Ishikawa (cell line): ENCODE results near the gene L3MBTL1.

Experiments
- CEBPB ChIP-seq: IDR thresholded peaks from 2 replicates; pipeline ENCODE4 v1.6.1; 2012
- CREB1 ChIP-seq: IDR thresholded peaks from 2 replicates; pipeline ENCODE4 v1.6.1; 2012; ENCODE audit warnings: low read depth
- EGR1 ChIP-seq: IDR thresholded peaks from 2 replicates; pipeline ENCODE4 v1.6.1; 2012
- EP300 ChIP-seq: IDR thresholded peaks from 2 replicates; pipeline ENCODE4 v1.6.1; 2012; ENCODE audit warnings: borderline replicate concordance
- FOXM1 ChIP-seq: IDR thresholded peaks from 2 replicates; pipeline ENCODE4 v1.6.1; 2012; ENCODE audit warnings: low read depth, borderline replicate concordance
- MAX ChIP-seq: IDR thresholded peaks from 2 replicates; pipeline ENCODE4 v1.6.1; 2012
- NFIC ChIP-seq: IDR thresholded peaks from 2 replicates; pipeline ENCODE4 v1.6.1; 2012
- RAD21 ChIP-seq: IDR thresholded peaks from 2 replicates; pipeline ENCODE4 v1.6.1; 2012; ENCODE audit warnings: low read depth
- REST ChIP-seq: IDR thresholded peaks from 2 replicates; pipeline ENCODE4 v1.6.1; 2012; ENCODE audit warnings: low read depth, mild to moderate bottlenecking
- TAF1 ChIP-seq: IDR thresholded peaks from 2 replicates; pipeline ENCODE4 v1.6.1; 2012; ENCODE audit warnings: low read depth, mild to moderate bottlenecking
- TCF12 ChIP-seq: IDR thresholded peaks from 2 replicates; pipeline ENCODE4 v1.6.1; 2012; ENCODE audit warnings: low read depth
- TEAD4 ChIP-seq: IDR thresholded peaks from 2 replicates; pipeline ENCODE4 v1.6.1; 2012
- USF1 ChIP-seq: IDR thresholded peaks from 2 replicates; pipeline ENCODE4 v1.6.1; 2012
- YY1 ChIP-seq: IDR thresholded peaks from 2 replicates; pipeline ENCODE4 v1.6.1; 2012; ENCODE audit warnings: low read depth
- ZBTB7A ChIP-seq: IDR thresholded peaks from 2 replicates; pipeline ENCODE4 v1.6.1; 2012; ENCODE audit warnings: low read depth

The L3MBTL1 gene

GRCh38 chr20:43536817-43537440 is 29.4 kb downstream of the L3MBTL1 start:
- TF ChIP-seq ZBTB7A (no peak), RAD21 (no peak), CEBPB (no peak), EP300 (no peak), TEAD4 (no peak)

GRCh38 chr20:43537921-43538877 is 30.7 kb downstream of the L3MBTL1 start:
- TF ChIP-seq TAF1: no peak
- TF ChIP-seq YY1: no peak
- no peak for TF ChIP-seq NFIC
- TF ChIP-seq RAD21: peak; percentile 81

- TF ChIP-seq REST: peak; percentile 51; the same call in 1 of the 2 replicates
- no peak for TF ChIP-seq FOXM1
- no peak for TF ChIP-seq USF1
- TF ChIP-seq TAF1: no peak
- no peak for TF ChIP-seq YY1
- TF ChIP-seq NFIC: no peak
Measured at GRCh38 chr20:43538878-43539700, 31.6 kb downstream of the L3MBTL1 start.

- no peak for TF ChIP-seq YY1
- no peak for TF ChIP-seq RAD21
- TF ChIP-seq EP300: no peak
- no peak for TF ChIP-seq NFIC
- no peak for TF ChIP-seq TCF12
- TF ChIP-seq CREB1: no peak
- TF ChIP-seq FOXM1: no peak
- TF ChIP-seq CEBPB: no peak
- TF ChIP-seq REST: no peak
- TF ChIP-seq TAF1: no peak
- TF ChIP-seq ZBTB7A: no peak
- TF ChIP-seq MAX: no peak
- no peak for TF ChIP-seq USF1
- no peak for TF ChIP-seq EGR1
- no peak for TF ChIP-seq TEAD4
Measured at GRCh38 chr20:43539975-43540672, 32.6 kb downstream of the L3MBTL1 start.

- TF ChIP-seq USF1 (no peak), MAX (no peak), YY1 (no peak), RAD21 (no peak), REST (no peak), NFIC (no peak), EGR1 (no peak), EP300 (no peak), CREB1 (no peak), FOXM1 (no peak)
Measured at GRCh38 chr20:43540673-43541060, 33.2 kb downstream of the L3MBTL1 start.
